ENCODE results near the gene RBCK1.
"Not testable (repeated sequence)": the region's sequence is repeated elsewhere in the genome, so short reads cannot be mapped to it uniquely, and the experiment has no call there.

RBCK1 gene

GRCh38 chr20:476561-477249 is 68.6 kb downstream of the RBCK1 start:
- not testable (repeated sequence) for H3K9me3 Mint-ChIP-seq; DNase-seq; H3K27ac Mint-ChIP-seq; ATAC-seq (replicated peaks); H3K4me3 Mint-ChIP-seq; H3K4me1 Mint-ChIP-seq (ENCODE audit: low read depth in 2 of 2); H3K36me3 Mint-ChIP-seq (ENCODE audit: insufficient read depth); H3K27me3 Mint-ChIP-seq

- H3K36me3 Mint-ChIP-seq (ENCODE audit: insufficient read depth): peaks cover 18% of the 10 kb centered on the region
- ATAC-seq (replicated peaks) (no peak), DNase-seq (no peak)
- peak overlapping the region in 1 of 2 donors; percentile 49 for H3K27ac Mint-ChIP-seq
- H3K4me1 Mint-ChIP-seq (ENCODE audit: low read depth in 2 of 2): peaks cover 6 to 7% of the 10 kb centered on the region in 2 donors
- H3K9me3 Mint-ChIP-seq: no peaks in the 10 kb centered on the region
- no peaks in the 10 kb centered on the region for H3K27me3 Mint-ChIP-seq
- H3K4me3 Mint-ChIP-seq: no peak overlapping the region
These were observed 70.2 kb downstream of the RBCK1 start for GRCh38 chr20:478010-478948.

- peaks cover 6 to 7% of the 10 kb centered on the region in 2 donors for H3K4me1 Mint-ChIP-seq (ENCODE audit: low read depth in 2 of 2)
- no peaks in the 10 kb centered on the region for H3K27me3 Mint-ChIP-seq
- ATAC-seq (replicated peaks) (peak; percentile 72), DNase-seq (peak; percentile 48 to 58 (median 51))
- H3K9me3 Mint-ChIP-seq: no peaks in the 10 kb centered on the region
- H3K4me3 Mint-ChIP-seq: no peak overlapping the region
- H3K27ac Mint-ChIP-seq: peak overlapping the region in 1 of 2 donors; percentile 49
- H3K36me3 Mint-ChIP-seq (ENCODE audit: insufficient read depth): peaks cover 25% of the 10 kb centered on the region
These were observed 70.9 kb downstream of the RBCK1 start for GRCh38 chr20:478949-479429.

GRCh38 chr20:479487-479886 is 71.4 kb downstream of the RBCK1 start:
- Mint-ChIP-seq H3K27me3 (no peaks in the 10 kb centered on the region), H3K4me3 (no peak overlapping the region), H3K27ac (peak overlapping the region in 1 of 2 donors; percentile 49), H3K4me1 (ENCODE audit: low read depth in 2 of 2) (peaks cover 6 to 7% of the 10 kb centered on the region in 2 donors), H3K9me3 (no peaks in the 10 kb centered on the region), H3K36me3 (ENCODE audit: insufficient read depth) (peaks cover 30% of the 10 kb centered on the region)
- ATAC-seq (replicated peaks): no peak
- DNase-seq: no peak

DNA sequence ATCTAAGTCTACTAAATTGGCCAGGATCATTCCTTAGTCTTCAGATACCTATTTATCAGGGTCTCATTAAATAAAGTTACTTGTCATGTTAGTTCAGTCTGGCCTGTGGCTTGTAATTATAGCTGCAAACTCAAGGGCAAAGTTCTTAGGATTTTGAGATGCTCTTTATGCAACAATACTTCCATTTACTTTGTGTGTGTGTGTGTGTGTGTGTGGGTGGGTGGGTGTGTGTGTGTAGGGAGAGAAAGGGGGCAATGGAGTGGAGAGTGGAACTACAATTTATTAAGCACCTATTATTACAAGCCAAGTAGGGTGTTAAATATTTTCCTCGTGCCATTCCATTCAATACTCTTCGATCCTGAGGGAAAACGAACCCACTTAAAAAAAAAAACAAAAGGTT is 71.9 kb downstream of the RBCK1 start:
- Mint-ChIP-seq H3K4me1 (ENCODE audit: low read depth in 2 of 2) (peaks cover 6 to 7% of the 10 kb centered on the region in 2 donors), H3K36me3 (ENCODE audit: insufficient read depth) (peaks cover 35% of the 10 kb centered on the region), H3K27me3 (no peaks in the 10 kb centered on the region), H3K4me3 (no peak overlapping the region), H3K27ac (no peak overlapping the region), H3K9me3 (no peaks in the 10 kb centered on the region)
- ATAC-seq (replicated peaks): no peak
- no peak for DNase-seq

DNA sequence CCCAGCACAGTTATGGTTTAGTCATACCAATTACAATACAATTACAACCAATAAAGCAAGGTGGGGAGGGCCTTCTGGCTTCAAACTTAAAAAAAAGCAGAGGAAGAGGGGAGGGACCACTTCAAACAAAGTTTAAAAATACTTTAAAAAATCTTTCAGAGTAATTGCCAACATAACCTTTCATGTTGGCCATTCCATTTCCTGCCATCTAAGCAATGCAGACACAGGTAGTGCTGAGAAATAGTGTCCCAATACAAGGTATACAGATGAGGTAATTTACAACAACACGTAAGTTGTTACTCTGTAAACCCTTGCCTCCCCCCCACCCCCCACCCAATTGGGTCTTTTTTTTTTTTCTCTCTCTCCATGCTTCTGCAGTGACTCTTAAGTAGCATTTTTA is 73.1 kb downstream of the RBCK1 start:
- no peak overlapping the region for H3K4me3 Mint-ChIP-seq
- no peak for DNase-seq
- peak; percentile 45 for ATAC-seq (replicated peaks)
- no peaks in the 10 kb centered on the region for H3K27me3 Mint-ChIP-seq
- H3K27ac Mint-ChIP-seq: peak overlapping the region in 1 of 2 donors; percentile 9
- no peaks in the 10 kb centered on the region for H3K9me3 Mint-ChIP-seq
- peaks cover 6 to 7% of the 10 kb centered on the region in 2 donors for H3K4me1 Mint-ChIP-seq (ENCODE audit: low read depth in 2 of 2)
- H3K36me3 Mint-ChIP-seq (ENCODE audit: insufficient read depth): peaks cover 45% of the 10 kb centered on the region

All from effector memory CD8-positive, alpha-beta T cell (primary cell).